Endothelial cell of hepatic sinusoid (primary cell): Measurements from ENCODE around the gene CYB5D1.

Experiments
- in situ Hi-C: cut with HindIII; loops from 2 replicates; pipeline ENCODE4 v1.10.0; 2017; ENCODE audit warnings: low sequenced_read_pairs

CYB5D1 gene, protein sequence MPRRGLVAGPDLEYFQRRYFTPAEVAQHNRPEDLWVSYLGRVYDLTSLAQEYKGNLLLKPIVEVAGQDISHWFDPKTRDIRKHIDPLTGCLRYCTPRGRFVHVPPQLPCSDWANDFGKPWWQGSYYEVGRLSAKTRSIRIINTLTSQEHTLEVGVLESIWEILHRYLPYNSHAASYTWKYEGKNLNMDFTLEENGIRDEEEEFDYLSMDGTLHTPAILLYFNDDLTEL

DNA sequence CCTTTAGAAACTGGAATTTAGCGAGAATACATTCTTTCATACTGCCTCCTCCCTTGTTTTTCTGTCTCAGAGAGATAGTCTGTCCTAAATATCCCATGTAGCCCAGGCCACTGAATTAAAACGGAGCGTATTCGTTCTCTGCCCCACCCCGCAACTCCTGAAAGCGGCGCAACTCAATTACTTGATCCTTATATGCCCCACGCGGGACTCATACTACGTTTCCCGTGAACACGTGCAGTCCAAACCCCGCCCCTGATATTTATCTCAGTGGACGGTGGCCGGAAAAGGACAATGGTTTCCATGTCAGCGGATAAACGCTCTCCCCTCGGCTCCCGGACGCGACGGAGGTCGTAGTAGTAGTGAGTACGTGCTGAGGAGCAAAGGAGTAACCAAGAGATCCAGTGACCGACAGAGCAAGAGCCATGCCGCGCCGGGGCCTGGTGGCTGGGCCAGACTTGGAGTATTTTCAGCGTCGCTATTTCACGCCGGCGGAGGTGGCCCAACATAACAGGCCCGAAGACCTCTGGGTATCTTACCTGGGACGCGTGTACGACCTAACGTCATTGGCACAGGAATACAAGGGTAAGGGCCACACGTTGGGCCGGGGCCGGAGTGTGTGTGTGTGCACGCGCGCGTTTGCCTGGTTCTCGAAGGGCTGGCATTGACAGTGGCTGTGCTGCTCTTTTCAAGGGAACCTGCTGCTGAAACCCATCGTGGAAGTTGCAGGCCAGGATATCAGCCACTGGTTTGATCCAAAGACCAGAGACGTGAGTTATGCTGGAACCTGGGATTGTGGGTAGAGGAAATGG is at the start of gene CYB5D1:
Gene CYB5D1 (plus strand): TSS at position 291 of the 809 bp plus-strand sequence. CDS start 132 bp downstream, at position 423.
- in situ Hi-C loops = no loop called here

DNA sequence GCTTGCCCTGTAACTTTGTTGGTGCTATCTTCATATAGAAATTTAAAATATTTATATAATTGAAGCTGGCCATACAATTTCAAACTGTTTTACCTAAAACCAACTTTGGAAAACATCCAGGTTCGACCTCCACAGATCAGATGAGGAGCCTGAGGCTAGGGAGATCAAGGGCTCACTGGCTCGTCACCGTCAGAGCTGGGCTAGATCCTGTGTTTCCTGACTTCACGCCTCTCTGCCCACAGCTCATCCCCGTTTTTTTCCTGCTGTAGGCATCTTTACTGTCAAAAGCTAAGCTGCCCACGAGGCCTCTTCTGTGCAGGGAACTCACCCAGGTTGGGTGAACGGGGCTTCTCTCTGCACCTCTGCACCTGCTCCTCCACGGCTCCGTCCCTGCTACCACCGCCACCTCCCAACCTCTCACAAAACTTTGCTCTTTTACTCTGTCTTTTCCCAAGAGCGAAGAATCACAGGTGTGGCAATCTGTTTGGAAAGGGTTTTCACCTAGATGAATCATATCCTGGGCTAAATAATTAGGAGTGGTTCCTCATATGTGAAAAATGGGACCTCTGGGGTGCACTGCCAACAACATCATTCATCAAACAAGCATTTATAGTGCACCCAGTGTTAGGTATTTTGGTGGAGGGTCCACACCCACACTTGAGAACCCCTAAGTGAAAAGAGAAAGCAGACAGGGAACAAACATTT is 48.6 kb upstream of the CYB5D1 start:
- in situ Hi-C loops = no loop called here

DNA sequence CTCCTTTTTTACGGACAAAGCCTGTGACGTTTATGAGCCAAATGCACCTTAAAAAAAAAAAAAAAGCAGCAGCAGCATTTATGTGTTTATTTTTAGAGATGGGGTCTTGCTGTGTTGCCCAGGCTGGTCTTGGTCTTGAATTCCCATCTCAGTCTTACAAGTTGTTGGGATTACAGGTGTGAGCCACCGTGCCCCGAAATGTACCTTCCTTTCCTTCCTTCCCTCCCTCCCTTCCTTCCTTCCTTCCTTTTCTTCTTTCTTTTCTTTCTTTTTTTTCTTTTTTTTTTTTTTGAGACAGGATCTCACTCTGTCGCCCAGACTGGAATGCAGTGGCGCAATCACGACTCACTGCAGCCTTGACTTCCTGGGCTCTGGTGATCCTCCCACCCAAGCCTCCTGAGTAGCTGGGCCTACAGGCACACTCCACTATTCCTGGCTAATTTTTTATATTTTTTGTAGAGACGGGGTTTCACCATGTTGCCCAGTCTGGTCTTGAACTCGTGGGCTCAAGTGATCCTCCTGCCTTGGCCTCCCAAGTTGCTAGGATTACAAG is 47.9 kb upstream of the CYB5D1 start:
- in situ Hi-C loops = loop anchor here (10.0 kb wide), 2 partner anchors 45 to 85 kb away; no protein-coding TSS in a partner anchor

DNA sequence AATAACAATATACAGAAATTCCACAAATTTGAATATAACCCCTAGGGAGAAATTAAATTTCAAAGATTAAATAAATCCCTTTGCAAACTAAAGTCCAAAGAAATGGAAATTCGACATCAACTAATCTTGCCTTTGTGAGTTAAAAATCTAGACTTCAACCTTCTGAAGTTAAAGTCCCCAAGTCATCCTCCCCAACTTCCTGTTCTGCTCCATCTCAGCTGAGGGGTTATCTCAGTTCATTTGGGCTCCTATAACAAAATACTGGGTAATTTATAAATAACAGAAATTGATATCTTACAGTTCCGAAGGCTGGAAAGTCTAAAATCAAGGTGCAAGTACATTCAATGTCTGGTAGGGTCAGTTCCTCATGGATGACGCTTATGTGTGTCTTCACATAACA is 46.6 kb upstream of the CYB5D1 start:
- in situ Hi-C loops = loop anchor here (10.0 kb wide), 2 partner anchors 46 to 86 kb away; no protein-coding TSS in a partner anchor

DNA sequence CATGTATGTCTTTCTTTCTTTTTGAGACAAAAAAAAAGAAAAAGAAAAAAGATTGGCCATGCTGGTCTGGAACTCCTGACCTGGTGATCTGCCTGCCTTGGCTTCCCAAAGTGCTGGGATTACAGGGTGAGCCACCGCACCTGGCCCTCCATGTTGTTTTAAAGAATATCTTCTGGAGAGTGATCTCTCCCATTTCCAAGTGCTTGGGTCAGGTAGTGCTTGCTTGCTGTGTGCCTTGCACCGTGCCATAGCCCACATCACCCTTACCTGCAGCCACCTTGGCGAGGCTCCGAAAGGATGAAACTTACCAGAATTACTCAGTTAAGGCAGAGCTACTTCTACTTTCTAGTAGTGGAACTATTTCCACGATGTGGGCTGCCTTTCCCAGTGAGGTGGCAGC is 42.8 kb upstream of the CYB5D1 start:
- in situ Hi-C loops = loop anchor here (10.0 kb wide), 2 partner anchors 50 to 90 kb away; no protein-coding TSS in a partner anchor

DNA sequence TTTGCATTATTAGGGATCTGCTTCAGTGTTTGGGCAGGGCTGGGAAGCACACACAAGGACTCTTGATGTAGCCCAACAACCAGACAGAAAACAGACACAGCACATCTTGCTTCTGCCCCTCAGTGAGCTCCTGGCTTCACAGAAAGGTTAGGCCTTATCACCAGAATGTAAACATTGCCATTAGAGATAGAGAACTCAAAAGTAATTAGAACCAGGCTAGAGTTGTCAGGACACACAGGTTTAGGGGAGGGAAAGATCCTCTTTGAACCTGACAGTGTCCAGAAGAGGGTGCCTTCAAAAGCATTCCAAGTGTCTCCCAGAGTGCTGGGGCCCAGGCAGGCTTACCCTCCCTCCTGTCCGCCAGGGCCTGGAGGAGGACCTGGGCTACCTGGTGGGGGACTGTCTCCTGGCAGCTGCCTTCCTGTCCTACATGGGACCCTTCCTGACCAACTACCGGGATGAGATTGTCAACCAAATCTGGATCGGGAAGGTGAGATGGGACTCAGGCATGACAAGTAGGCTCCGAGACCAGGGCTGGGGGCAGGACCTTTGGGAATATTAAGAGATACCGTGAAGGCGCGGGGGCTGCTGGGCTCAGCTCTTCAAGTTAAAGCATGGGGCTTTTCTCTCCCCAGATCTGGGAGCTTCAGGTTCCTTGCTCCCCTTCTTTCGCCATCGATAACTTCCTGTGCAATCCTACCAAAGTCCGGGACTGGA is 40.7 kb upstream of the CYB5D1 start:
- in situ Hi-C loops = loop anchor here (10.0 kb wide), 2 partner anchors 52 to 92 kb away; no protein-coding TSS in a partner anchor

DNA sequence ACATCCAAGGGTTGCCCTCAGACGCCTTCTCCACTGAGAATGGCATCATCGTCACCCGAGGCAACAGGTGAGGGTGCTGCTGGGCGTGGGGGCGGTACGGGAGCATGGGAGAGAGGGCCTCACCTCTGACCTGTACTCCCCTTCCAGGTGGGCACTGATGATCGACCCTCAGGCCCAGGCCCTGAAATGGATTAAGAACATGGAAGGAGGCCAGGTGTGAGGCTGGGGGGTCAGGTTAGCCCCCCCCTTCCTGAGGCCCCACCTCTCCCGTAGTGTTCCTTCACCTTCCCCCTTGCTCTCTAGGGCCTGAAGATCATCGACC is 40.2 kb upstream of the CYB5D1 start:
- in situ Hi-C loops = loop anchor here (10.0 kb wide), 2 partner anchors 53 to 93 kb away; no protein-coding TSS in a partner anchor

DNA sequence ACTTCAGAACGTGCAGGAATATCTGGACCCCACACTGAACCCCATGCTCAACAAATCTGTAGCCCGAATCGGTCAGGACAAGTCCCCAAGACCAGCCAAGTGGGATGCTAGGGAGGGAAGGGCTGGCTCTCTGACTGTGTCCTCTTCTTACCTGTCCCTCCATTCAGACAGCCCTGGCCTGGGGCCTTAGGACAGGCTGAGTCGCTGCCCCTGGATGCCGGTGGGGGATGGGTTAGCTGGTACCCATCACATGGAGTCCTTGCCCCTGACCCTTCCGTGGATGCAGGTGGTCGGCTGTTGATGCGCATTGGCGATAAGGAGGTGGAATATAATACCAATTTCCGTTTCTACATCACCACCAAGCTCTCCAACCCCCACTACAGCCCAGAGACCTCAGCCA is 39.8 kb upstream of the CYB5D1 start:
- in situ Hi-C loops = loop anchor here (10.0 kb wide), 2 partner anchors 53 to 93 kb away; no protein-coding TSS in a partner anchor

DNA sequence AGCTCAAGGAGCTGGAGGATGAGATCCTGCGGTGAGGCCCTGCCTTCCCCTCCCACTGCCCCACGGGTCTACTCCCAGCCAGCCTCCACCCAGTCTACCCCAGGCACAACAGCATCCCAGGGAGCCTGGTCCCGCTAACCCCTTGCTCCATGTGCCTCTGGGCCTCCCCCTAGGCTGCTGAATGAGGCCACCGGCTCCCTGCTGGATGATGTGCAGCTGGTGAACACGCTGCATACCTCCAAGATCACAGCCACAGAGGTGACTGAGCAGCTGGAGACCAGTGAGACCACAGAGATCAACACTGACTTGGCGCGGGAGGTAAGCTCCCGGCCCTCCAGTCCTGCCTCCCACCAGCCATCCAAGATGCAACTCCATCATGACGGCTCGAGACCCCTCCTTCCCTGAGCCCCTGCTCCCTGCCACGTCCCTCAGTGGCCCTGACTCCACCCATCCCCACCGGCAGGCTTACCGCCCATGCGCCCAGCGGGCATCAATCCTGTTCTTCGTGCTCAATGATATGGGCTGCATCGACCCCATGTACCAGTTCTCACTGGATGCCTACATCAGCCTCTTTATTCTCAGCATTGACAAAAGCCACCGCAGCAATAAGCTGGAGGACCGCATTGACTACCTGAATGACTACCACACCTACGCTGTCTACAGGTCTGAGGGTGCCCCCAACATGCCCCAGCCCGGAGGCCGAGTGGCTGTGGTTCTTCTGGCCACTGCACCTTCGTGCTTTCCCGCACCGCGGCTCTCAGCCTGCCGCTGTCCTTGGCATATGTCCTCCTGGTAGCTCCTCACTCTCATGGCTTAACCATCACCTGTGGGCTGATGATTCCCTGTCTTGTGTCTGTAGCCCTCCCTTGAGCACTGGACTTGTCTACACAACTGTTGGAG is 38.8 kb upstream of the CYB5D1 start:
- in situ Hi-C loops = loop anchor here (10.0 kb wide), 2 partner anchors 54 to 94 kb away; no protein-coding TSS in a partner anchor

DNA sequence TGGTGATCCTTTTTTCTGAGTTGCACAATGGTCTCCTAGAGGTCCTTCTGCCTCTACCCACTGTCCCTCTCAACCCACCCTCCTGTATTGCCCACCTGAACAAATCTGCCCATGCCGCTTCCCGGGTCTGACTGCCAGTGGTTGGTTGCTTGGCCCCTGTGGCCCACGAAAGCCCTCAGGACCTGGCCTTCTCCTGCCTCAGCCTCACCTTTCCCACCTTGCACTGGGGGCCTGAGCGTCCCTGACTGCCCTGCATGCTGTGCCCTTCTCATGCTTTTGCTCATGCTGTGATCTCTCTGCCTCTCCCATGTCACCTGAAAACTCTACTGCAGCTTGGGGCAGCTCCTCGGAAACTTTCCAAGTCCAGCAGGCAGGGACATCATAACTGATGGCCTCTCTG is 37.6 kb upstream of the CYB5D1 start:
- in situ Hi-C loops = no loop called here

DNA sequence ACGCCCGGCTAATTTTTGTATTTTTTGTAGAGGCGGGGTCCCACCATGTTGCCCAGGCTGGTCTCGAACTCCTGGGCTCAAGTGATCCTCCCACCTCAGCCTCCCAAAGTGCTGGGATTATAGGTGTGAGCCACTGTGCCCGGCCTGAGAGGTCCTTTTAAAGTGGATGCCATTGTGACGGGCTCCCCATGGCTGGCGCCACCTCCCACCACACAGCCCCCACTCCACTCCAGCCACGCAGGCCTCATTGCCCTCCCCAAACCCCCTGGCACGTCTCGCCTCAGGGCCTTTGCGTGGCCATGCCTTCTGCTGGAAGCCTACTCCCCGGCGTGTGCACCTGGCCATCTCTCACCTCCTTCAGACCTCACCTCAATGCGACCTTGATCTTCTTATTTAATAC is 35.7 kb upstream of the CYB5D1 start:
- in situ Hi-C loops = no loop called here

DNA sequence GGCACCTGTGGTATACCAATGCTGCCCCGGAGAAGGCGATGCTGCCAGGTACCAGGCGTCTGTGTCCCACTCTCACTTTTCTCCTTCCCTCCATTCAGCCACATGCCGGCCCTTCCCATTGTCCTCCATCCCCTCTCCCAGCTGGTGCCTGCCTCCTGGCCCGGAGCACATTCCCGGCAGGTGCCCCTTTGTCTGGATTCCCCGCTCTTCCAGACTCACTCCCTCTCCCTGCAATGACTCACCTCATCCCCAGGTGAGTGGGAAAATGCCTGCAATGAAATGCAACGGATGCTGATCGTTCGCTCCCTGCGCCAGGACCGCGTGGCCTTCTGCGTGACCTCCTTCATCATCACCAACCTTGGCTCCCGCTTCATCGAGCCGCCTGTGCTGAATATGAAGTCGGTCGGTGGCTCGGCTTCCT is 34.2 kb upstream of the CYB5D1 start:
- in situ Hi-C loops = no loop called here

DNA sequence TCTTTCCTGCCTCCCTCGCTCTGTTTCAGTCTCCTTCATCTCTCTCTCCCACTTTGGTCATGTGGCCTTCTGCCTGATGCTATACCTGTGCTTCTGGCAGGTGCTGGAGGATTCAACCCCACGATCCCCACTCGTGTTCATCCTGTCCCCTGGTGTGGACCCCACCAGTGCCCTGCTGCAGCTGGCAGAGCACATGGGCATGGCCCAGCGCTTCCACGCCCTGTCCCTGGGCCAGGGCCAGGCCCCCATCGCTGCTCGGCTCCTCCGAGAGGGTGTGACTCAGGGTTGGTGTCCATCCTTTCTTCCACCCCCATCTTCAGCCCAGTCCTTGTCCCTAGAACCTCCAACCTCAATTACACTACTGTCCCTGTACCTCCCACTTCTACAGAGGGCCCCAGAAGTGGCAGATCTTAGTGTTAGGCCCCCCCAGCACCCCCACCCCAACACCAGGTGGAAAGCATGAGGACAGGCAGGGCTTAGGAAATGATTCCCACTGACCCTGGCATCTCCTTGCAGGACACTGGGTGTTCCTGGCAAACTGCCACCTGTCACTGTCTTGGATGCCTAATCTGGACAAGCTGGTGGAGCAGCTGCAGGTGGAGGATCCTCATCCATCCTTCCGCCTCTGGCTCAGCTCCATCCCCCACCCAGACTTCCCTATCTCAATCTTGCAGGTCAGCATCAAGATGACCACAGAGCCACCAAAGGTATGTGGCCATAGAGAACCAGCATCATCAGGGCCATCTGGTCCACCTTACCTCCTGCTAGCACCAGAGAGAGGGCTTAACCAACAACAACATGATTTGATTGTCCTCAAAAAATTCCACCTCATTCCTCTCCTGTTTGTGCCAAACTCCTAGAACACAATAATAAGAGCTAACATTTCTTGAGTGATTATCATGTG is 33.5 kb upstream of the CYB5D1 start:
- in situ Hi-C loops = no loop called here

DNA sequence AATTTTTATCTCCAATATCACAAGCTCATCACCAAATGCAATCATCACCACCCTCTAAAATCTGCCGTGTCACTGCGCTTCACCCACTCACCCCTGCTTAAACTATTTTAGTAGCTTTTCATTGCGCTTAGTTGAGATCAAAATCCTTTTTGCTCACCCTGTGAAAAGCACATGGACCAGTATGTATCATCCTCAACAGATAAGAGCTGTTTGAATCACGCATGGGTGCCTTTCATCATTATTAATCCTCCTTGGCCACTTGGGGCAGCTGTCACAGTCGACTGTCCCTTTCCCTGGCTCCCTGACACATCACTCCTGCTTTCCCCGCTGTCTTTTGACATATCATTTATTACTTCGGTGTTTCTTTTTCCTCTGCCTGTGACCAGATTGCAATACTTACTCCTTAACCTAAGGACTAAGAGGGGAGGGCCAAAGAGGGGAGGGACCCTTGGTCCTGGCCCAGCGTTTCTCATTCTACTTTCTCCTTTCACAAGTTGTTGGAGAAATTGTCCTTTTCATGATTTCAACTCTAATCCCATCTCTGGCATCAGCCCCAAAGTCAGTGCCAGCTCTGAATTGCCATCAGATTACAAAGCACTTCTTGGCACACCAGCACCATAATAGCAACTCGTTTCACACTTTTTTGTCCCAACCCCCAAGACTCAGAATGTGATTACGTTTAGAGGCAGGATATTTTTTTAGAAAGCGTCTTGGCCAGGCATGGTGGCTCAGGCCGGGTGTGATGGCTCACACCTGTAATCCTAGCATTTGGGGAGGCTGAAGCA is 32.4 kb upstream of the CYB5D1 start:
- in situ Hi-C loops = no loop called here

DNA sequence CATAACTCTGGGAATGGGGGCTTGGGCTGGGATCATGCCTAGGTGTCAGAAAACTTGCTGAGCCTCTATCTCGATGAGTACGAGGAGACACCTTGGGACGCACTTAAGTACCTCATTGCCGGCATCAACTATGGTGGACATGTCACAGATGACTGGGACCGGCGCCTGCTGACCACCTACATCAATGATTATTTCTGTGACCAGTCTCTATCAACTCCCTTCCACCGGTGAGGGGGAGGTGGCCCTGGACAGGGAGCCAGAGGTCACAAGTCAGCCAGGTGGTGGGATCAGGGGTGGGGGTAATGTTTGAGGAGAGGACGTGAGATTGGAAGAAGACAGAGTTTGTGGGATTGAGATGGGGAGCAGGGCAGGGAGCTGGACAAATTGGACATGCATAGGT is 27.2 kb upstream of the CYB5D1 start:
- in situ Hi-C loops = no loop called here

DNA sequence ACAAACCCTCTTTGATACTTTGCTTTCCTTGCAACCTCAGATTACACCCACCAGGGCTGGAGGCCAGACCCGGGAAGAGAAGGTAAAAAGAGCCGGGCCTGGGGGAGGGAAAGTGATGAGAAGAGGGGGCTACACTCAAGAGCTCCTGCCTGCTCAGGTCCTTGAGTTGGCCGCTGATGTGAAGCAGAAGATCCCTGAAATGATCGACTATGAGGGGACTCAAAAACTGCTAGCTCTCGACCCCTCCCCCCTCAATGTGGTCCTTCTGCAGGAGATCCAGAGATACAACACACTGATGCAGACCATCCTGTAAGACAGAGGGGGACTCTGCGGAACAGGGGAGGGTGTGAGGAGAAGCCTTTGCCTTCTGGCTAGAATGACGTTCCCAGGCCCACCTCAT is 26.6 kb upstream of the CYB5D1 start:
- in situ Hi-C loops = no loop called here

DNA sequence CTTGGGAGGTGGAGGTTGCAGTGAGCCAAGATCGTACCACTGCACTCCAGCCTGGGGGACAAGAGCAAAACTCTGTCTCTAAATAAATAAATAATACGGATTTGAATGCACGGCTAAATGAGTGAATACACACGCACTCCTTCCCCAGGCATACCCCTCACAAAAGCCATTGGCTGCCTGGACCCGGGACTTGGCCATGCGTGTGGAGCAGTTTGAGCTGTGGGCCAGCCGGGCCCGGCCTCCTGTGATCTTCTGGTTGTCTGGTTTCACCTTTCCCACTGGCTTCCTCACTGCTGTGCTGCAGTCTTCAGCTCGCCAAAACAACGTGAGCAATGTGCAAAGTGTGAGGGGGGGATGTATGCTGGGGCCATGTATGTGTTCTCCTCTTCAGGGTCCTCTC is 25.4 kb upstream of the CYB5D1 start:
- in situ Hi-C loops = no loop called here
